H1 (cell line): ENCODE data around the gene LARP4B. TPM values are rescaled to one million over a fixed set of nuclear protein-coding genes. Genes with fewer than 3 reads are reported as not detected.

Experiments
- CTCF ChIA-PET: fragments of 300-600 bp; sonication (Branson Sonifier 250); formaldehyde crosslinking; loops from one replicate; lab custom pipeline; 2021; ENCODE audit not compliant: partially characterized antibody; lab: Charles Lee
- POLR2A ChIA-PET: fragments of 300-600 bp; sonication (Branson Sonifier 250); formaldehyde crosslinking; loops from one replicate; lab custom pipeline; 2021; ENCODE audit warnings: inconsistent platforms; ENCODE audit not compliant: partially characterized antibody; lab: Charles Lee
- DNase-seq, 2 experiments: peaks; one replicate each; pipeline versions ENCODE4 v3.0.0 to v3.0.0-alpha.2; 2010 to 2022; ENCODE audit warnings: low spot score in 2 of 2, low read depth in 1 of 2, mixed read lengths in 1 of 2
- FAIRE-seq: peaks from 2 replicates; lab custom pipeline; 2011; peaks lifted over from hg19 to GRCh38; lab: Jason Lieb, UNC
- H2AFZ ChIP-seq: 2 replicates; pipeline ENCODE4 v1.8.1; 2012; ENCODE audit warnings: low read length, inconsistent platforms
- H2AK5ac ChIP-seq: 2 replicates; pipeline ENCODE4 v1.6.1; 2013; ENCODE audit warnings: low read depth, low read length
- H2BK120ac ChIP-seq: replicated peaks from 2 replicates; pipeline ENCODE3; 2013; ENCODE audit warnings: low read depth, low read length, inconsistent platforms
- H2BK12ac ChIP-seq: 2 replicates; pipeline ENCODE4 v1.6.1; 2013; ENCODE audit warnings: low read depth, low read length
- H2BK15ac ChIP-seq: 2 replicates; pipeline ENCODE4 v1.6.1; 2013; ENCODE audit warnings: low read length
- H2BK20ac ChIP-seq: 2 replicates; pipeline ENCODE4 v1.6.1; 2013; ENCODE audit warnings: low read length
- H2BK5ac ChIP-seq: 2 replicates; pipeline ENCODE4 v1.6.1; 2013; ENCODE audit warnings: low read depth, low read length
- H3K14ac ChIP-seq: 2 replicates; pipeline ENCODE4 v1.6.1; 2013; ENCODE audit warnings: inconsistent platforms; ENCODE audit not compliant: insufficient read length
- H3K18ac ChIP-seq: 2 replicates; pipeline ENCODE4 v1.6.1; 2013; ENCODE audit warnings: low read length; ENCODE audit errors: extremely low read depth
- H3K23ac ChIP-seq: 2 replicates; pipeline ENCODE4 v1.6.1; 2013; ENCODE audit warnings: inconsistent platforms; ENCODE audit not compliant: insufficient read length
- H3K23me2 ChIP-seq: 2 replicates; pipeline ENCODE4 v1.6.1; 2013; ENCODE audit warnings: low read depth, low read length
- H3K27ac ChIP-seq: 2 replicates; pipeline ENCODE4 v1.6.1; 2011; ENCODE audit warnings: low read depth, low read length, inconsistent platforms
- H3K27me3 ChIP-seq, 4 experiments: replicated peaks in 1 of 4; 1 replicate in 1 of 4; 2 replicates in 3 of 4; pipeline versions ENCODE4 v1.6.1 to v1.8.1; 2011 to 2013; ENCODE audit warnings: low read length in 3 of 4, mild to moderate bottlenecking in 3 of 4, inconsistent platforms in 2 of 4, mixed read lengths in 2 of 4, moderate library complexity in 1 of 4; ENCODE audit not compliant: control insufficient read depth in 3 of 4, insufficient read depth in 3 of 4; ENCODE audit errors: extremely low read depth in 1 of 4
- H3K36me3 ChIP-seq, 4 experiments: 2 replicates each; pipeline versions ENCODE4 v1.6.1 to v1.8.1; 2011 to 2013; ENCODE audit warnings: mild to moderate bottlenecking in 4 of 4, low read length in 3 of 4, moderate library complexity in 2 of 4, control low read depth in 1 of 4, inconsistent platforms in 1 of 4; ENCODE audit not compliant: insufficient read depth in 4 of 4, control insufficient read depth in 2 of 4
- H3K4ac ChIP-seq: replicated peaks from 2 replicates; pipeline ENCODE3; 2013; ENCODE audit warnings: low read length, low read depth, mixed read lengths, inconsistent platforms; ENCODE audit not compliant: insufficient read length
- H3K4me1 ChIP-seq, 4 experiments: replicated peaks in 1 of 4; 1 replicate in 1 of 4; 2 replicates in 3 of 4; pipeline versions ENCODE4 v1.6.1 to v1.8.1; 2011 to 2013; ENCODE audit warnings: low read length in 3 of 4, inconsistent platforms in 2 of 4, mixed read lengths in 1 of 4; ENCODE audit not compliant: insufficient read depth in 4 of 4, control insufficient read depth in 3 of 4
- H3K4me2 ChIP-seq, 2 experiments: 2 replicates each; pipeline versions ENCODE4 v1.6.1 to v1.8.1; 2011 to 2013; ENCODE audit warnings: low read depth in 2 of 2, low read length in 2 of 2, control low read depth in 1 of 2, inconsistent platforms in 1 of 2, mild to moderate bottlenecking in 1 of 2; ENCODE audit not compliant: insufficient read depth in 1 of 2
- H3K4me3 ChIP-seq, 4 experiments: fragments of 200-600, 300-600 bp in 1 of 4; sonication (generic), shearing (Covaris generic), sonication (Bioruptor Twin) in 1 of 4; 2 replicates each; pipeline versions ENCODE4 v1.5.1 to v1.8.1; 2011 to 2016; ENCODE audit warnings: low read length in 4 of 4, low read depth in 3 of 4, control low read depth in 2 of 4, inconsistent platforms in 2 of 4, mild to moderate bottlenecking in 2 of 4, mixed read lengths in 1 of 4, moderate library complexity in 1 of 4; ENCODE audit not compliant: insufficient read depth in 2 of 4; ENCODE audit errors: extremely low read depth in 1 of 4
- H3K56ac ChIP-seq: replicated peaks from 2 replicates; pipeline ENCODE3; 2013; ENCODE audit warnings: low read depth, mild to moderate bottlenecking, mixed read lengths, low read length, inconsistent platforms; ENCODE audit not compliant: insufficient read length
- H3K79me1 ChIP-seq: 2 replicates; pipeline ENCODE4 v1.6.1; 2013; ENCODE audit warnings: low read depth, low read length, control low read depth
- H3K79me2 ChIP-seq, 2 experiments: 2 replicates each; pipeline versions ENCODE4 v1.6.1 to v1.8.1; 2012 to 2013; ENCODE audit warnings: low read length in 2 of 2, mild to moderate bottlenecking in 2 of 2, inconsistent platforms in 1 of 2; ENCODE audit not compliant: insufficient read depth in 2 of 2, control insufficient read depth in 1 of 2
- H3K9ac ChIP-seq, 4 experiments: replicated peaks in 1 of 4; 1 replicate in 1 of 4; 2 replicates in 3 of 4; pipeline versions ENCODE4 v1.6.1 to v1.8.1; 2011 to 2013; ENCODE audit warnings: low read depth in 3 of 4, low read length in 3 of 4, control low read depth in 2 of 4, mild to moderate bottlenecking in 2 of 4, moderate library complexity in 2 of 4, inconsistent platforms in 1 of 4; ENCODE audit errors: extremely low read depth in 1 of 4
- H3K9me3 ChIP-seq, 2 experiments: 2 replicates each; pipeline versions ENCODE4 v1.6.1 to v1.8.1; 2012 to 2013; ENCODE audit warnings: mild to moderate bottlenecking in 2 of 2, moderate library complexity in 2 of 2, control low read depth in 1 of 2, inconsistent platforms in 1 of 2, low read depth in 1 of 2, low read length in 1 of 2, mixed read lengths in 1 of 2; ENCODE audit not compliant: insufficient read depth in 2 of 2
- H4K20me1 ChIP-seq, 2 experiments: replicated peaks in 1 of 2; 2 replicates each; pipeline versions ENCODE3 to v1.8.1; 2011 to 2013; ENCODE audit warnings: inconsistent platforms in 2 of 2, low read length in 2 of 2, mild to moderate bottlenecking in 1 of 2; ENCODE audit not compliant: insufficient read depth in 2 of 2, control insufficient read depth in 1 of 2
- H4K5ac ChIP-seq: 2 replicates; pipeline ENCODE4 v1.6.1; 2013; ENCODE audit warnings: low read length, low read depth, mixed read lengths, inconsistent platforms; ENCODE audit not compliant: insufficient read length
- H4K8ac ChIP-seq: 2 replicates; pipeline ENCODE4 v1.8.0; 2013; ENCODE audit warnings: mild to moderate bottlenecking, moderate library complexity, low read length, inconsistent platforms; ENCODE audit not compliant: insufficient read depth; ENCODE audit errors: extremely low read depth
- H4K91ac ChIP-seq: replicated peaks from 2 replicates; pipeline ENCODE3; 2013; ENCODE audit warnings: low read length, mixed read lengths, inconsistent platforms; ENCODE audit not compliant: insufficient read length
- ASH2L ChIP-seq: fragments of 200-600, 300-600 bp; sonication (generic); IDR thresholded peaks from one replicate; pipeline ENCODE4 v1.7.1; 2017; ENCODE audit warnings: low read length
- CBX8 ChIP-seq: fragments of 300-800, 300-1000 bp; sonication (generic); IDR thresholded peaks from 2 replicates; pipeline ENCODE4 v1.7.1; 2016; ENCODE audit warnings: low read depth, low read length, borderline replicate concordance
- KDM4A ChIP-seq: IDR thresholded peaks from one replicate; pipeline ENCODE4 v1.7.1; 2012; ENCODE audit warnings: low read depth, mild to moderate bottlenecking, moderate library complexity, low read length, inconsistent platforms; ENCODE audit not compliant: severe bottlenecking
- PHF8 ChIP-seq: fragments of 200-600 bp; sonication (generic); conservative IDR thresholded peaks from 2 replicates; pipeline ENCODE4 v1.7.1; 2012; ENCODE audit warnings: low read depth, mild to moderate bottlenecking, inconsistent platforms, low read length, moderate library complexity
- RNF2 ChIP-seq: fragments of 200-900, 300-1000 bp; sonication (generic); IDR thresholded peaks from 2 replicates; pipeline ENCODE4 v1.7.1; 2016; ENCODE audit warnings: borderline replicate concordance, low read depth, mild to moderate bottlenecking, antibody characterized with exemption, low read length; ENCODE audit not compliant: poor library complexity, severe bottlenecking; ENCODE audit errors: missing control alignments
- SIN3A ChIP-seq, 2 experiments: IDR thresholded peaks in 1 of 2; conservative IDR thresholded peaks in 1 of 2; 2 replicates each; pipeline ENCODE4 v1.6.1; 2011 to 2012; ENCODE audit warnings: low read length in 2 of 2, improper control_type of control experiment in 1 of 2, low read depth in 1 of 2, mild to moderate bottlenecking in 1 of 2
- TAF1 ChIP-seq: IDR thresholded peaks from 2 replicates; pipeline ENCODE4 v1.6.1; 2011; ENCODE audit warnings: mild to moderate bottlenecking, low read depth, low read length
- WGBS, 2 experiments: shearing (Covaris generic) in 1 of 2; methylation state at CpG; one replicate each; pipeline versions ENCODE4 v1.1.6 to v1.1.7; 2013 to 2015; ENCODE audit warnings: low lambda C conversion rate in 2 of 2, mixed read lengths in 2 of 2, inconsistent platforms in 1 of 2, low coverage in 1 of 2, missing lambda C conversion rate in 1 of 2; ENCODE audit not compliant: insufficient replicate concordance in 2 of 2, insufficient coverage in 1 of 2, insufficient read length in 1 of 2; ENCODE audit errors: extremely low coverage in 1 of 2, missing lambda C conversion rate in 1 of 2; 5-methylcytosine and 5-hydroxymethylcytosine counted together
- polyA plus RNA-seq, 7 experiments: library from polyadenylated mRNA; depleted of rRNA in 3 of 7; stranded (reverse) in 5 of 7; unstranded in 2 of 7; fragments of >200 nt in 5 of 7; fragments of 200-250 nt in 2 of 7; gene quantifications; 1 replicate in 5 of 7; 2 replicates in 1 of 7; 4 replicates in 1 of 7; pipeline versions ENCODE4 v1.2.1 to v1.2.3, GENCODE V29; 2011 to 2013; ENCODE audit warnings: missing spikeins in 2 of 7, mixed read lengths in 2 of 7
- total RNA-seq: library from RNA; stranded (reverse); fragmentation: NEBNext Ultra II Directional; extraction: Animal tissue kit (Norgen Biotek cat#: 25700); gene quantifications from 2 replicates; pipeline ENCODE4 v1.2.1, GENCODE V29; 2021

Gene LARP4B
- total and polyA plus RNA-seq, 2 of the 8 experiments (the other 6 are each of a cell fraction or from before 2014, with no cell fraction given): 20.1 to 78.6 TPM

DNA sequence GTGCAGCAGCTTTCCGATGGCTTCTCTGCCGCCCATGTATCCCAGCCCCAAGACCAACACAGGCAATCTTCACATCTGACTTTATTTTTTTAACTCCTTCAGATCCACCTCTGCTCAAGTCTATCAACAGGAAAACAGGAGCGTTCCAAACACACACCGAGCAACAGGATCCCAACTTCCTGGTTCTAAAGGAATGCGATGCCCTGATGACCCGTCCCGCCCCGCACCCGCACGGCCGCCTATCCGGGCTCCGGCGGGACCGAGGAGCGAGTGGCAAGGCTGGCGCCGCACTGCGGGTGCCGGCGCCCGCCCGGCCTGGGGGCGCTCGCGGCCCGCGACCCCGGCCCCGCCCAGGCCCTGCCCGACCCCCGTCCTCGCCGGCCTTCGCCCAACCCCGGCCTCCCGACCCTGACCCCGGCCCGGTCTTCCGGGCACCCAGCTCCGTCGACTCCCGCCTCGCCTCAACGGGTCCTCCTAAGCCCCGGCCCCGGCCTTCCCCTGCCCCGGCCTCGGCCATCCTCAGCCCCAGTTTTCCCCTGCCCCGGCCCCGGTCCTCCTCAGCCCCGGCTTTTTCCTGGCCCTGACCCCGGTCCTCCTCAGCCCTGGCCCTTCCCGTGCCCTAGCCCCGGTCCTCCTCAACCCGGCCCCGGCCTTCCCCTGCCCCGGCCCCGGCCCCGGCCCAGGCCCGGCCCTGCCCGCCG lies 730 bp downstream of the LARP4B start:
- Histone ChIP-seq H2BK15ac (no peak overlapping the region), H3K18ac (peak overlapping the region; percentile 25; the same call in 1 of the 2 replicates), H4K20me1 (peaks cover 15 to 18% of the 10 kb centered on the region in 2 experiments)
- TF ChIP-seq CBX8 (no peak), TAF1 (0 out of 2 replicates have a peak, but pooled peaks have one; percentile 23), ASH2L (peak; percentile 36), RNF2 (no peak), SIN3A (conservative IDR thresholded peaks at IDR 0.05 in 1 of 2, IDR thresholded peaks at IDR 0.05 in 1 of 2; ENCODE audit: low read depth in 1 of 2, low read length in 2 of 2) (peak in 1 of 2 experiments; percentile 42; a peak in 2 of 4 replicates), KDM4A (peak; percentile 38), PHF8 (0 out of 2 replicates have a peak, but pooled peaks have one; percentile 49)

More for the DNA sequence above, 730 bp downstream of the LARP4B start:
- peak overlapping the region; percentile 45; the same call in 1 of the 2 replicates for H4K8ac ChIP-seq
- peak overlapping the region; percentile 73 to 98 (median 80) for H3K4me3 ChIP-seq
- peaks cover 46 to 50% of the 10 kb centered on the region in 2 experiments for H3K79me2 ChIP-seq
- H3K79me1 ChIP-seq: no peaks in the 10 kb centered on the region; the same call in 1 of the 2 replicates
- H3K9ac ChIP-seq: peak overlapping the region; percentile 54 to 99 (median 78)
- POLR2A ChIA-PET: interaction anchor here (0.8 to 3.2 kb wide), 9 partner anchors 8 to 120 kb away, joined by 3 to 28 read pairs (median 4); partner anchors contain the start of gene GTPBP4
- peak overlapping the region; percentile 40; the same call in 1 of the 2 replicates for H2AK5ac ChIP-seq
- H2BK12ac ChIP-seq: no peak overlapping the region; the same call in 1 of the 2 replicates
- H3K27me3 ChIP-seq: no peaks in the 10 kb centered on the region
- DNase-seq (peak in 1 of 2 experiments; percentile 65), FAIRE-seq (no peak)
- H3K36me3 ChIP-seq: no peaks in the 10 kb centered on the region
- peaks cover 2% of the 10 kb centered on the region; the same call in 1 of the 2 replicates for H3K23me2 ChIP-seq
- H3K9me3 ChIP-seq: no peaks in the 10 kb centered on the region
- H2AFZ ChIP-seq: no peak overlapping the region
- H2BK20ac ChIP-seq: no peak overlapping the region
- no peak overlapping the region for H3K14ac ChIP-seq
- no peak overlapping the region for H3K4ac ChIP-seq
- 3% methylated on average over 26 of the region's 63 CpGs; no CpG with 5 or more reads in 1 of the 2 experiments for WGBS, 2 experiments
- H3K56ac ChIP-seq: peak overlapping the region; percentile 2
- H3K23ac ChIP-seq: no peak overlapping the region
- no peak overlapping the region for H4K91ac ChIP-seq
- H3K4me2 ChIP-seq: peak overlapping the region; percentile 77 to 87
- H2BK120ac ChIP-seq: no peak overlapping the region
- no peak overlapping the region for H2BK5ac ChIP-seq
- H3K27ac ChIP-seq: peak overlapping the region; percentile 69; the same call in 1 of the 2 replicates
- peaks cover 0 to 7% (median 5%) of the 10 kb centered on the region in 4 experiments; a peak in 4 of 7 replicates for H3K4me1 ChIP-seq
- CTCF ChIA-PET: interaction anchor here (1.8 kb wide), 1 partner anchor 25 kb away, joined by 4 read pairs; no protein-coding TSS in a partner anchor
- H4K5ac ChIP-seq: no peak overlapping the region
